Activated B cell treated with CpG ODN at 0.5 μM for 24 hours (primary cell): Measurements from ENCODE around the gene PDGFD. TPM values are rescaled to one million over a fixed set of nuclear protein-coding genes. Genes with fewer than 3 reads are reported as not detected.
A peak's percentile ranks its signal among the peaks of the same experiment; 100 is the strongest.

ENCODE experiments used
- ATAC-seq: fragments of 200-7000 bp; cut with Tn5 transposase; one replicate; pipeline ENCODE4 v1.10.0; 2021; ENCODE audit warnings: low read depth, mild to moderate bottlenecking, moderate library complexity
- CTCF ChIA-PET: fragments of 350-600 bp; sonication (Branson Sonifier 250); formaldehyde crosslinking; loops from one replicate; lab custom pipeline; 2021; ENCODE audit warnings: antibody characterized with exemption; lab: Charles Lee
- POLR2A ChIA-PET: fragments of 350-600 bp; sonication (Branson Sonifier 250); formaldehyde crosslinking; loops from one replicate; lab custom pipeline; 2021; ENCODE audit warnings: antibody characterized with exemption; lab: Charles Lee
- DNase-seq: peaks from one replicate; pipeline ENCODE4 v3.0.0; 2022
- H3K27ac Mint-ChIP-seq: one replicate; pipeline ENCODE4 v1.8.0; 2020; ENCODE audit warnings: mixed read lengths
- H3K27me3 Mint-ChIP-seq: one replicate; pipeline ENCODE4 v1.8.0; 2021; ENCODE audit warnings: mixed read lengths
- H3K36me3 Mint-ChIP-seq: one replicate; pipeline ENCODE4 v1.8.0; 2021; ENCODE audit warnings: low read depth, mixed read lengths
- H3K4me1 Mint-ChIP-seq: one replicate; pipeline ENCODE4 v1.8.0; 2021; ENCODE audit warnings: mixed read lengths
- H3K4me3 Mint-ChIP-seq: one replicate; pipeline ENCODE4 v1.8.0; 2020; ENCODE audit warnings: mild to moderate bottlenecking, mixed read lengths
- H3K9me3 Mint-ChIP-seq: one replicate; pipeline ENCODE4 v1.8.0; 2020; ENCODE audit warnings: mixed read lengths
- CTCF ChIP-seq: fragments of 200-600 bp; IDR thresholded peaks from one replicate; pipeline ENCODE4 v1.8.0; 2022; ENCODE audit warnings: antibody characterized with exemption, mild to moderate bottlenecking
- intact Hi-C: fragments of 100-400 bp; cut with micrococcal nuclease; formaldehyde crosslinking; loops from one replicate; pipeline ENCODE4 v1.15.1; 2024
- total RNA-seq: library from RNA; stranded (reverse); gene quantifications from 2 replicates; pipeline ENCODE4 v1.2.3, GENCODE V29; 2022

The PDGFD gene
- total RNA-seq, 1 donor from 2014 or later = 0.53 TPM

GRCh38 chr11:103870821-103871309, 293.1 kb downstream of the PDGFD start:
- Mint-ChIP-seq H3K27me3 (peaks cover 9% of the 10 kb centered on the region), H3K27ac (no peak overlapping the region), H3K4me1 (peaks cover 3% of the 10 kb centered on the region), H3K36me3 (no peaks in the 10 kb centered on the region), H3K9me3 (no peaks in the 10 kb centered on the region), H3K4me3 (no peak overlapping the region)
- no peak for ATAC-seq
- no peak for TF ChIP-seq CTCF
- ChIA-PET POLR2A (no interaction called here), CTCF (no interaction called here)
- no peak for DNase-seq
- intact Hi-C loops = no loop called here

- CTCF ChIA-PET = no interaction called here
- no peak for ATAC-seq
- no peak for TF ChIP-seq CTCF
- H3K4me3 Mint-ChIP-seq = no peak overlapping the region
- no peak for DNase-seq
- POLR2A ChIA-PET = no interaction called here
- intact Hi-C loops = no loop called here
- H3K36me3 Mint-ChIP-seq = no peaks in the 10 kb centered on the region
- no peaks in the 10 kb centered on the region for H3K9me3 Mint-ChIP-seq
- H3K27me3 Mint-ChIP-seq = peaks cover 9% of the 10 kb centered on the region
- no peak overlapping the region for H3K27ac Mint-ChIP-seq
- H3K4me1 Mint-ChIP-seq = peaks cover 5% of the 10 kb centered on the region
Observed at GRCh38 chr11:103867481-103867880, 296.5 kb downstream of the PDGFD start.

GRCh38 chr11:103863497-103863896, 300.4 kb downstream of the PDGFD start:
- DNase-seq = no peak
- peaks cover 11% of the 10 kb centered on the region for H3K4me1 Mint-ChIP-seq
- ChIA-PET CTCF (no interaction called here), POLR2A (no interaction called here)
- H3K27ac Mint-ChIP-seq = no peak overlapping the region
- no peak for TF ChIP-seq CTCF
- ATAC-seq = no peak
- H3K4me3 Mint-ChIP-seq = no peak overlapping the region
- H3K27me3 Mint-ChIP-seq = peaks cover 19% of the 10 kb centered on the region
- H3K9me3 Mint-ChIP-seq = no peaks in the 10 kb centered on the region
- no peaks in the 10 kb centered on the region for H3K36me3 Mint-ChIP-seq
- intact Hi-C loops = no loop called here

- no peak for TF ChIP-seq CTCF
- Mint-ChIP-seq H3K9me3 (no peaks in the 10 kb centered on the region), H3K36me3 (no peaks in the 10 kb centered on the region), H3K27me3 (peaks cover 19% of the 10 kb centered on the region), H3K4me1 (peaks cover 11% of the 10 kb centered on the region), H3K4me3 (no peak overlapping the region), H3K27ac (no peak overlapping the region)
- no peak for DNase-seq
- no peak for ATAC-seq
- intact Hi-C loops = no loop called here
- ChIA-PET CTCF (interaction anchor here (2.0 kb wide), 1 partner anchor 180 kb away, joined by 5 read pairs; no protein-coding TSS in a partner anchor), POLR2A (no interaction called here)
Observed at GRCh38 chr11:103862802-103863174, 301.2 kb downstream of the PDGFD start.

- peaks cover 11% of the 10 kb centered on the region for H3K4me1 Mint-ChIP-seq
- H3K27ac Mint-ChIP-seq = no peak overlapping the region
- POLR2A ChIA-PET = no interaction called here
- no peak overlapping the region for H3K4me3 Mint-ChIP-seq
- intact Hi-C loops = no loop called here
- ATAC-seq (peak; percentile 21), DNase-seq (no peak)
- TF ChIP-seq CTCF = no peak
- H3K27me3 Mint-ChIP-seq = peaks cover 21% of the 10 kb centered on the region
- no peaks in the 10 kb centered on the region for H3K9me3 Mint-ChIP-seq
- H3K36me3 Mint-ChIP-seq = no peaks in the 10 kb centered on the region
- CTCF ChIA-PET = interaction anchor here (2.0 kb wide), 1 partner anchor 180 kb away, joined by 5 read pairs; no protein-coding TSS in a partner anchor
Observed at GRCh38 chr11:103862094-103862801, 301.7 kb downstream of the PDGFD start.

Other genes starting within 250 kb of the PDGFD start
- not detected in 2 replicates for gene DDI1, start 127.5 kb downstream of the PDGFD start, total RNA-seq